ENCODE data around the gene CAMTA2. TPM values are rescaled to one million over a fixed set of nuclear protein-coding genes. Genes with fewer than 3 reads are reported as not detected.

The CAMTA2 gene
- polyA plus RNA-seq, 1 donor (not counting 4 experiments of a cell fraction or from before 2014, with no cell fraction given): 8.5 TPM

GRCh38 chr17:4955091-4955490, 32.4 kb downstream of the CAMTA2 start:
- Histone ChIP-seq H4K20me1 (ENCODE audit: control insufficient read depth, extremely low read depth, insufficient read depth, low read length) (no peaks in the 10 kb centered on the region), H3K4me2 (ENCODE audit: control insufficient read depth, extremely low read depth, insufficient read depth, low read depth, low read length) (no peak overlapping the region), H3K9me3 (ENCODE audit: control insufficient read depth, low read depth, low read length) (no peaks in the 10 kb centered on the region), H3K9me1 (ENCODE audit: control insufficient read depth, extremely low read depth, insufficient read depth, low read length) (peaks cover 2% of the 10 kb centered on the region), H3K9ac (ENCODE audit: control insufficient read depth, extremely low read depth, insufficient read depth, low read length) (no peak overlapping the region), H3K36me3 (ENCODE audit: control insufficient read depth in 2 of 2, extremely low read depth in 1 of 2, insufficient read depth in 2 of 2, low read length in 2 of 2) (peaks cover 4 to 8% of the 10 kb centered on the region in 2 experiments), H3K27me3 (ENCODE audit: control insufficient read depth, extremely low read depth, insufficient read depth, low read length) (no peaks in the 10 kb centered on the region), H3K4me3 (ENCODE audit: control insufficient read depth in 2 of 3, extremely low read depth in 1 of 3, insufficient read depth in 2 of 3, low read depth in 1 of 3, low read length in 3 of 3) (no peak overlapping the region), H3K27ac (ENCODE audit: control insufficient read depth, insufficient read depth, low read length) (no peak overlapping the region), H2AFZ (ENCODE audit: control insufficient read depth, low read length) (no peak overlapping the region), H3K79me2 (ENCODE audit: control insufficient read depth, insufficient read depth, low read length) (no peaks in the 10 kb centered on the region), H3K4me1 (ENCODE audit: control insufficient read depth, extremely low read depth, insufficient read depth, low read length) (peaks cover 15% of the 10 kb centered on the region)
- FAIRE-seq: no peak
- dilution Hi-C loops (cut with MboI; ENCODE audit: extremely low pct_ligation_motif_present, low sequenced_read_pairs): no loop called here
- DNase-seq (ENCODE audit: low read depth, low spot score): no peak
- TF ChIP-seq CTCF (optimal IDR thresholded peaks at IDR 0.05 in 1 of 3, IDR thresholded peaks at IDR 0.05 in 1 of 3, conservative IDR thresholded peaks at IDR 0.05 in 1 of 3; ENCODE audit: extremely low read depth in 1 of 3, insufficient read depth in 2 of 3, low read length in 3 of 3) (no peak), EZH2 (IDR thresholded peaks at IDR 0.05; ENCODE audit: low read length) (no peak)

- no peak for FAIRE-seq
- no peak for TF ChIP-seq EZH2 (IDR thresholded peaks at IDR 0.05; ENCODE audit: low read length)
- TF ChIP-seq CTCF (optimal IDR thresholded peaks at IDR 0.05 in 1 of 3, IDR thresholded peaks at IDR 0.05 in 1 of 3, conservative IDR thresholded peaks at IDR 0.05 in 1 of 3; ENCODE audit: extremely low read depth in 1 of 3, insufficient read depth in 2 of 3, low read length in 3 of 3): no peak
Measured at GRCh38 chr17:4953451-4953961, 34.0 kb downstream of the CAMTA2 start.

More at GRCh38 chr17:4953451-4953961, 34.0 kb downstream of the CAMTA2 start:
- H2AFZ ChIP-seq (ENCODE audit: control insufficient read depth, low read length): peak overlapping the region; percentile 41
- no peaks in the 10 kb centered on the region for H3K36me3 ChIP-seq (ENCODE audit: control insufficient read depth in 2 of 2, extremely low read depth in 1 of 2, insufficient read depth in 2 of 2, low read length in 2 of 2)
- peak overlapping the region; percentile 27 for H3K4me2 ChIP-seq (ENCODE audit: control insufficient read depth, extremely low read depth, insufficient read depth, low read depth, low read length)
- no peaks in the 10 kb centered on the region for H3K9me3 ChIP-seq (ENCODE audit: control insufficient read depth, low read depth, low read length)
- H3K27me3 ChIP-seq (ENCODE audit: control insufficient read depth, extremely low read depth, insufficient read depth, low read length): no peaks in the 10 kb centered on the region
- H3K9ac ChIP-seq (ENCODE audit: control insufficient read depth, extremely low read depth, insufficient read depth, low read length): no peak overlapping the region
- no peak for DNase-seq (ENCODE audit: low read depth, low spot score)
- dilution Hi-C loops (cut with MboI; ENCODE audit: extremely low pct_ligation_motif_present, low sequenced_read_pairs): no loop called here
- H3K4me3 ChIP-seq (ENCODE audit: control insufficient read depth in 2 of 3, extremely low read depth in 1 of 3, insufficient read depth in 2 of 3, low read depth in 1 of 3, low read length in 3 of 3): no peak overlapping the region
- peaks cover 16% of the 10 kb centered on the region for H3K4me1 ChIP-seq (ENCODE audit: control insufficient read depth, extremely low read depth, insufficient read depth, low read length)
- H3K9me1 ChIP-seq (ENCODE audit: control insufficient read depth, extremely low read depth, insufficient read depth, low read length): peaks cover 2% of the 10 kb centered on the region
- H4K20me1 ChIP-seq (ENCODE audit: control insufficient read depth, extremely low read depth, insufficient read depth, low read length): no peaks in the 10 kb centered on the region
- no peak overlapping the region for H3K27ac ChIP-seq (ENCODE audit: control insufficient read depth, insufficient read depth, low read length)
- H3K79me2 ChIP-seq (ENCODE audit: control insufficient read depth, insufficient read depth, low read length): no peaks in the 10 kb centered on the region
